T-helper 1 cell (primary cell): ENCODE measurements around the gene ZNF75A.

ENCODE experiments used
- DNase-seq, 5 donors: peaks; one replicate each; pipeline ENCODE4 v3.0.0-alpha.2; 2012 to 2020

The ZNF75A gene

DNA sequence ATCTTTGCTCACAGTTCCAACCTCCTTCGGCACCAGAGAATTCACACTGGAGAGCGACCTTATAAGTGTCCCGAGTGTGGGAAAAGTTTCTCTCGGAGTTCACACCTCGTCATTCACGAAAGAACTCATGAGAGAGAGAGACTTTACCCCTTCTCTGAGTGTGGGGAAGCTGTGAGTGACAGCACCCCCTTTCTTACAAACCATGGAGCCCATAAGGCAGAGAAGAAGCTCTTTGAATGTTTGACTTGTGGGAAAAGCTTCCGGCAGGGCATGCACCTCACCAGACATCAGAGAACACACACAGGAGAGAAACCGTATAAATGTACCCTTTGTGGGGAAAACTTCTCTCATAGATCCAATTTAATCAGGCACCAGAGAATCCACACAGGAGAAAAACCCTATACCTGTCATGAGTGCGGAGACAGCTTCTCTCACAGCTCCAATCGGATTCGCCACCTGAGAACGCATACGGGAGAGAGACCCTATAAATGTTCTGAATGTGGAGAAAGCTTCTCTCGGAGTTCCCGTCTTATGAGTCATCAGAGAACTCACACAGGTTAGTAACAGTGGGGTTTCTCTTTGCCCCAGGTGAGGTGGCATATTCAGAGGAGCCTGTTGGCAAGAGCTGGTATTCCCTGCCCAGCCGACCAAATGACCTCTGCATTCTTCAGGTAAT is 15.2 kb upstream of the ZNF75A start:
- DNase-seq: no peak

DNA sequence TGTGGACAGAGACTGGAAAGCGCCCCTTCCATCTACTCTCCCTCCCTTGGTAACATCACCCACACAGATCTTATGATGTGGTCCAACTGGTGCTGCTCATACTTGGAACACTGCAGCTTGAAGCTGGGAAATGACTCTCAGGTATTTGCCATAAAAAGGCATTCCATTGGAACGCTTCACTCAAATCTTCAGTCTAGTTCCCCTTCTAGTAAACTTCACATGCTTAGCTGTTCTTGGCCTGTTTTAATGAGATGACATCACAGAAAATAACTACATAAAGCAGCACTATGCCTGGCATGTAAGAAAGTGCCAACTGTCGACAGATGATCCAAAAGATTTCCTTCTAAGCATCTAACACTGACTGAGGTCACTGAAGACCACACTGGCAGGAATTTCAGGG is 12.7 kb upstream of the ZNF75A start:
- DNase-seq: no peak

DNA sequence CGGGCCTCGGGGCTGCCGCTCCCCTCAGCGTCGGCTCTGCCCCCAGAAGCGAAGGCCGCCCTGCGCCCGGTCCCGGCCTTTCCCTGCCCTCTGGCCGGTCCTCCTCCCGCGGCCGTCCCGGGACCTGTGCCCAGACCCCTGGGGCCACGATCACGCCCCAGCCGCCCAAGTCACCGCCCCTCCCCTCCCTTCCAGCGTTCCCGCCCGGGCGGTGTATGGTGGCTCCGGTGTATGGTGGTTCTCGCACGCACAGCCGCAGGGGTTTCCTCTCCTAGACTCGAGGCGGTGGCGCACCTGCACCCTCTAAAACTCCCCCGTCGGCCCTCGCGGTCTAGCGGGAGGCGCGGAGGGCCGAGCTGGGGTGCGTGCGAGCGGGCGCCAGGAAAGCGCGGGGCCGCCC is 10.1 kb upstream of the ZNF75A start:
- DNase-seq: no peak

DNA sequence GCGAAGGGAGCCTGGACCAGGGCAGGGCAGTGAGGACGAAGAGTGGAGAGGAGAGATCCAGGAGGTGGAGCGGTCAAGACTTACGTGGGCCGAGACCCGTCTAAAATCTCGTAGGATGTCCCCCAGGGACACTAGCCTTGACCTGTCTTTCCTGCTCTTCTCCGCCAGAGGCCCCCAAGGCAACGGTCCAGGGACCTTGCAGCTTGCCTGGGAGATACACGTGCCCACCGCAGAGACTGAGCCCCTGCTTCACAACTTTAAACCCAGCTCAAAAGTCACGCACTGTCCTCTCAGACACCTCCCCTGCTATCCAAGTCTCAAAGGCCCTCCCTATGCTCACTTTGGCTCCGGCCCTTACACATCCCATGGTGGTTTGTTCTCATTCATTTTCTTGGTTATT is 9.5 kb upstream of the ZNF75A start:
- DNase-seq: no peak

DNA sequence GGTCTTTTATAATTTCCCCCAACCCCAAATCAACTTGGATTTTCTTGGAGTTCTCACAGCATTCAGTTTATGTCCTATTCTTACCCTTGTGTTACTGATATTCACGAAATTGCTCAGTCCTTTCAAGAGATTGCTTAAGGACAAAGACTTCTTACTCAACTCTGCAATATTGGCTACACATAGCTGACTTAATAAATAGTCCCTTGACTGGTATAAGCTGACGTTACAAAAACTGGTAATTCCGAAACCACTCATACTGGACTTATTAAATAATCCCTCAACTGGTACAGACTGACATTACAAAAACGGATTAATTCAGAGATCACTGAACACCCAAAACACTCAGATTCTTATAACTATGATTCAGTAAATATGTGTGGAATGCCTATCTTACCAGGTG is 927 bp upstream of the ZNF75A start:
- DNase-seq: no peak

DNA sequence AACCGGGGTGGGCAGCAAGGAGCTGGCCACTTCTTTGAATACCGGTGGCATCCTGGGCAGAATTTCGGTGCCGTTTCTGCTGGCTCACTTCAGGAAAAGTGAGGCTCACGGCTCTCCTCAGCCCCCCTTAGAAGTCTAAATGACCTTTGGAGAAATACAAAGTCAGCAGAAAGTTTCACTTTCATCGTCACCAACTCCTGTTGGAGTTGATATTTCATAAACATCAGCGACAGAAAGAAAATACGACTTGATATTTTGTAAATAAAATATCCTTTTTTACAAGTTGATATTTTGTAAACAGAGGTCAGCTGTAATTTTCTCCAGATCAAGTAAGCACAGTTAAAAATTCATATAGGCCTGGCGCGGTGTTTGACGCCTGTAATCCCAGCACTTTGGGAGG is 781 bp downstream of the ZNF75A start:
- DNase-seq: no peak

DNA sequence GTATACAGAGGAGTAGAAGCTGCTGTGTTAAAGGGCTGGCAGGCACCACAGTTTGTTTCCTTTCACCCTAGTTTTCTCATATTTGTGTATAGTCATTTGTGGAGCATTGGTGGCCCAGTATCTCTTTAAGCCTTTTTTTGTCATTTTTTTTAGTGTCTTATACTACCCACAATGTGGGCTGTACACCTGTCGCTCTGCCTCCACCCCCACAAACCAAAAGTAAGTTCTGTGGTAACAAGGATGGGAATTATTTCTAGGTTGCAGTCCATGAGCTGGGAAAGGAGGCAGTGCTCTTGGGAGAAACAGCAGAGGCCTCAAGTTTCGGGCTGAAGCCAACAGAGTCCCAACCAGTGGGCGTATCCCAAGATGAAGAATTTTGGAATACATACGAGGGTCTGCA is 6.2 kb downstream of the ZNF75A start:
- DNase-seq: no peak

DNA sequence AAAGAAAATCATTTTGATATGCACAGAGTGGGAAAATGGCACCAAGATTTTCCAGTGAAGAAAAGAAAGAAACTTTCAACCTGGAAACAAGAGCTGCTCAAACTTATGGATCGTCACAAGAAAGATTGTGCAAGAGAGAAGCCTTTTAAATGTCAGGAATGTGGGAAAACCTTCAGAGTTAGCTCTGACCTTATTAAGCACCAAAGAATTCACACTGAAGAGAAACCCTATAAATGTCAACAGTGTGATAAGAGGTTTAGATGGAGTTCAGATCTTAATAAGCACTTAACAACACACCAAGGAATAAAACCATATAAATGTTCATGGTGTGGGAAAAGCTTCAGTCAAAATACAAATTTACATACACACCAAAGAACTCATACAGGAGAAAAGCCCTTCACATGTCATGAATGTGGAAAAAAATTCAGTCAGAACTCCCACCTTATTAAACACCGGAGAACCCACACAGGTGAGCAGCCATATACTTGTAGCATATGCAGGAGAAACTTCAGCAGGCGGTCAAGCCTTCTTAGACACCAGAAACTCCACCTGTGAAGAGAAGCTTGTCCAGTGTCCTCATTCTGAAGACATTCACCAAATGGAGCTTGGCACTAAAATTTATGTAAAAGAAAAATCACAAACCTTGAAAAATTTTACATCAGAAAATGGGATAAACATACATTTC is 12.2 kb downstream of the ZNF75A start:
- peak in 1 of 5 donors; percentile 6 for DNase-seq

DNA sequence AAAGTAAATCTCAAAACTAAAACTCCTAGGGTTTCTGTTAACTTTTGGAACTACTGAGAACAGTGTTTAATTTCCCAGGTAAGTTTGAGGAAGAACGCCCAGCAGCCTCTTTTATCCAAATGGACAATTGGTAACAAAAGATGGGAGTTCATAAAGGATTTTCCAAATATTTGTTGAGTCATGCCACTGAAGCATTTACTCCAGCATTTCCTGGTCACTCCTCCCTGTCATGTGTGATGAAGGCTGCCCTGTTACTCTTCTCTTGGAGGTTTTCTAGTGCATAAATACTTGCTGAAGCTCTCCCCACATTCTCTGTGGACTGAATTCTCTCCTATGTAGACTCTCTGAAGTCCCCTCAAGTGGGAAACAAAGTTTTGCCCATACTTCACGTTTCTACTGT is 16.5 kb downstream of the ZNF75A start:
- DNase-seq: no peak

DNA sequence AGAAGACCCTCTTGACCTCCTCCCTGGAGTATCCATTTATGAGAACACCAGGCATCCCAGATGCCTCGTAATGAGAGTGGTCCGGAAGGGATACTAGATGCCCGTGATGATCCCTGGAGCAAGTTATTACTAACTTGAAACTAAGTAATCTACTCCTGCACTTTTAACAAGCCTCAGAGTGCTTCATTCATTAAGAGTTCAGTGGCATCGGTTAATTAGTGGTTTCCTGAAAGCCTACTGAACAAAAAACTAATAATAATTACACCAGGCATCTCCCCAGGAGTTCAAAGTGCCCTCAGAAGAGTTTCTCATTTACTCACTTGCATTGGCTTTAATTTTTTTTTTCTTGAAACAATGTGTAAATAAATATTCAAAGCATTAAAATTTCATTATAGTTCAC is 22.2 kb downstream of the ZNF75A start:
- DNase-seq: no peak

DNA sequence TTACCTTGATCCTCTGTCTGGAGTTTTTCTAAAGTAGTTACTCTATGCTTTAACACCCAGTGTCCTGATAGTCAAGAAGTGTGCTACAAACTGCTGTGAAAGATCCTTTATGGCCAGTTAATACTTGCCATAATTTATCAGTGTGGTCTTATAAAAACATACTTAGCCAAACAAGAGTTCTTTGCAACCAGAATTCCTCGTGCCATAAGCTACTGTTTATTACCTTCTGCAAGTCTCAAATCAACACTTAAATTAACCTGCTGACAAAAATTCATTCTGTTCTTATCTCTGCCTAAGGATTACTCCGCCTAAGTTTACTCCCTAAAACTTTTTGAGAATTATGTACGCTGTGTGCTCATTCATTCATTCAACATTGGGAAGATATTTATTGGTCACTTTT is 22.8 kb downstream of the ZNF75A start:
- DNase-seq: no peak

DNA sequence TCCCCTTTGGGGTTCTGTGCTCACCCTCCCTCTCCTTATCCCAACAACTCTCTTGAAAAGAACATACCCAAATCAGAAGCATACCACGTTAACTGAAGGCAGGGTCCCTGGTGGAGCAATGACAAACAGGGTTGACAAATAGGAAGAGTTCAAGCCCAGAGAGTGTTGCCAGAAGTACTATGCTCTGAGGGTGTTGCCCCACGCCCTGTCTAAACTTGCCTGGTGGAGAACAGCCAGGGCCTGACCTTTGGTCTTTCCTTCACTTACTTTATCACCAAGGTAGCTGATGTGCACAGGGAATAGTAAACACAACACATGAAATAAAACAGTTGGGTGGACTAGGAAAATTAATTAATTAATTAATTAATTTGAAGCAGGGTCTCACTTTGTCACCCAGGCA is 23.3 kb downstream of the ZNF75A start:
- no peak for DNase-seq

DNA sequence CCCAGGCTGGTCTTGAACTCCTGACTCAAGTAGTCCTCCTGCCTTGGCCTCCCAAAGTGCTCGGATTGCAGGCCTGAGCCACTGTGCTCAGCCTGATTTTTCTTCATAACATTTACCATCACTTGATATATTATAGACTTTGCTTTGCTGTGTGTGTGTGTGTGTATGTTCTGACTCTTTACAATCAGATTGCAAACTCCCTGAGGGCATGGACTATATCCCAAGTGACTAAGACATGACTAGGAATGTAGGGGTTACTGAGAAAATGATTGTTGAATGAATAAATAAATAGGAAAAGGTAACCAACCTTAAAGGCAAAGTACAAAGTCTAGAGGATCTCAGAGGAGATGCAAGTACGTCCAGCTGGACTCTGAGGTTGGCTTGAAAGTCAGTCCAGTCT is 40.7 kb downstream of the ZNF75A start:
- no peak for DNase-seq

DNA sequence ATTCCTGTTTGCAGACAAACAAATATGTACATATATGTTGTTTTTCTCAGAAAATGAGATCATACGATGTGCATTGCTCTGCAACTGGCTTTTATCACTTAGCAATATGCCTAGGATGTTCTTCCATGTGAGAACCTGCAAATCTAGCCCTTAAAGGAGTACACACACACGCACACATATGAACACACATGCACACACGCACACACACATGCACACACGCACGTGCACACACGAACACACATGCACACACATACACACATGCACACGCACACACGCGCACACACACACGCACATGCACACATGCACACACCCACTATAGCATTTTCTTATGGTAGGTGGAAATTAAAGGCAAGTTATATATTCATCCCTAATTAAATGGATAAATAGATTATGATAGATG is 42.3 kb downstream of the ZNF75A start:
- no peak for DNase-seq

DNA sequence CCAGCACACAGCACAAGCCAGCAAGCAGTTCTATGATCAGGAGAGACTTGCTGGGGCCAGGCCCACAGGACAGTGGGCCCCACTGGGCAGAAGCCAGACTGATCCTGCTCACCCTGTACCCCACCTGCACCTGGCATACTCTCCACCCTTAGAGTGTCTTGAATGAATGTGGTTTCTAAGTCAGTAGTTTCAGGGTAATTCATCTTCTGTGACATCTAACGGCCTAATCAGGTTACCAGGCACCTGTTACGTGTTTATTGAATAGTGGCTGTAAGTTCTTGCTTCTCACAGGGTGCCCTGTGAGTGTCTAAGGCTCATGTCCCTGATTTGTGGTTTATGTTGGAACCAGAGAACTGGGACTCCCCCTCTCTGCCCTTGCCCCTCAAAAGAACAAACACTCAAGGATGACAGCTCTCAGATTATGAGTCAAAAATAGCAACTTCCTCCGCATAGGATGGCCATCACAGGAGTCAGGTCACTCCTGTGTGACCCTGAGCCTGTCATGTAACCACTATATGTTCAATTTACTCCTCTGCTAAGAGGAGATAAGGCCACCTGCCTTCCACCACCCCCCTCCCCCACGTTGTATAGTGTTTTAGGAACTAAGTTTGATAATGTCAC is 43.4 kb downstream of the ZNF75A start:
- DNase-seq: no peak

DNA sequence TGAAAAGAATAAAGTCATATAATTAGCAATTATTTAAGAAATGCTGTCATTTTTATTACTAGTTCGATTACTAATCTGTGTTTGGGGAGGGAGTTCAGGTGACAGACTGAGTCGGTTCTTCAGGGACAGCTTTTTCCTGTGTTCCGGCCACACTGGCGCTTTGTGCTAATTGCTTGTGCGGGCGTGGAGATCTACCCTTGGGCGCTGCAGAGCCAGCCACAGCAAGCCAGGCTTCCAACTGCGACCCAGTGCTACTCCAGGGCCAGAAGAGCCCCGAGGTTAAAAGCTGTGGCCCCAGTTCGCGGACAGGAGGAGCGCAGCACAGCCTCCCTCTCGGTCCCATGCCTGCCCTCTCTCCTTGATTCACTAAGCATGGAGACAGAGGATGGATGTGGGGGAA is 43.9 kb downstream of the ZNF75A start:
- no peak for DNase-seq

DNA sequence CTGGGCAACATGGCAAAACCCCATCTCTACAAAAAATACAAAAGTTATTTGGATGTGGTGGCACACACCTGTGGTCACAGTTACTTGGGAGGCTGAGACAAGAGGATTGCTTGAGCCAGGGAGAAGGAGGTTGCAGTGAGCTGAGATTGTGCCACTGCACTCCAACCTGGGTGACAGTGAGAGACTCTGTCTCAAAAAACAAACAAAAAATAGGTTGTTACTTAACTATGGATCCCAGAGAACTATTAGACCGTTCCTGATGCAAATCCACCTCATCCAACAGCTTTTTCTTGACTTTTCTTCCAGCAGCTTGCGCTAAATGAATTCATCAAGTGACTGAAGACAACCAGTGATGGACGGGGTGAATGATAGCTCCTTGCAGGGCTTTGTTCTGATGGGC is 50.3 kb downstream of the ZNF75A start, which contains the start of gene OR2C1:
OR2C1 (plus strand) TSS at position 301 of the 400 bp plus-strand sequence; CDS start at position 353, 52 bp downstream.
- no peak for DNase-seq

DNA sequence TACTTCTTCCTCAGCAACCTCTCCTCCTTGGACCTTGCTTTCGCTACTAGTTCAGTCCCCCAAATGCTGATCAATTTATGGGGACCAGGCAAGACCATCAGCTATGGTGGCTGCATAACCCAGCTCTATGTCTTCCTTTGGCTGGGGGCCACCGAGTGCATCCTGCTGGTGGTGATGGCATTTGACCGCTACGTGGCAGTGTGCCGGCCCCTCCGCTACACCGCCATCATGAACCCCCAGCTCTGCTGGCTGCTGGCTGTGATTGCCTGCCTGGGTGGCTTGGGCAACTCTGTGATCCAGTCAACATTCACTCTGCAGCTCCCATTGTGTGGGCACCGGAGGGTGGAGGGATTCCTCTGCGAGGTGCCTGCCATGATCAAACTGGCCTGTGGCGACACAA is 50.8 kb downstream of the ZNF75A start:
- DNase-seq: no peak

DNA sequence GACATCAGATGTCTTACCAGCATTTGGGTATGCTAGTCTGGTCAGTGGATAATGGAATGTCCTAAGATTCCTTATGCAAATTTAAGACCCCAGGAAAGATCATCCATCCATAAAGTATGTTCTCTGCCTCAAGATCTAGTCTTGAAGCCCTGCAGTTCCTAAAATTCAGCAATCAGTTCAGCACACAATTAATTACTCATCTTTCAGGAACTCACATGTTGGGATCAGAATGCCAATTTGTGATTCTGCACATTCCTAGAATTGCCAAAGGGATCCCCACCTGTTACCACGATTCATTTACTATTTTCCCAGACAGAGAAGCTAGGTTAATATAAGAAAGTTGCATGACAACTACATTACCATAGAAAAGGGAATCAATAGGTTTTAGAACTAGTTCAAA is 53.6 kb downstream of the ZNF75A start:
- DNase-seq: no peak

DNA sequence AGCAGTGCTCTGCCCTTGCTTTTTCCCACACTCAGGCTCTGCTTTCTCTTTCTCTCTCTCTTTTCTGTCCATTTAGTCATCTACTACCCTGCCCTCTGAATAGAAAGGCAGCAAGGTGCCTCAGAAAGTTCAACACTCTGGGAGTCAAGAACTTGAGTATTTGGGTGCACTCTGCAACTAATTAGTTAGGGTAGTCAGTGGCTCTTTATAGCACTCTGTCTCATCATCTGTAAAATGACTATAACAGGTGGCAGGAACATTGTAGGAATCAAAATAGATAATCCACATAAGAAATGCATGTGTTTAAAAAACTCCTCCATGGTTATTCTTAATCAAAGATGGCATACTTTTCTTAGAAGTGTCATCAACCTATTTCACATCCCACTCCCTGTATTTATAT is 57.6 kb downstream of the ZNF75A start:
- DNase-seq: no peak

DNA sequence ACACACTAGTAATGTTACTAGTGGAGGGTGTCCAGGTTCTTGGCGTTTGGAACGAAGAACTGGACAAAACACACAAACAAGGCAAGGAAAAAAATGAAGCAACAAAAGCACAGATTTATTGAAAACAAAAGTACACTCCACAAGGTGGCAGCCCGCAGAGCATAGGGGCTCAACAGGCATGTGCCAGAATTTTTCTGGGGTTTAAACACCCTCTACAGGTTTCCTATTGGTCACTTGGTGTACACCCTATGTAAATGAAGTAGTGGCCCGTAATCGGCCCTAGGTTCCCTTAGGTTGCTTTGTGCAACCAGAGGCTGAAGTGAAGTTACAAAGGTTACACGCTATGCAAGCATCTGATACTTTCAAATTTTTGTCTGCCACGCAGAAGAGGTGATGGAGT is 58.5 kb downstream of the ZNF75A start:
- no peak for DNase-seq

DNA sequence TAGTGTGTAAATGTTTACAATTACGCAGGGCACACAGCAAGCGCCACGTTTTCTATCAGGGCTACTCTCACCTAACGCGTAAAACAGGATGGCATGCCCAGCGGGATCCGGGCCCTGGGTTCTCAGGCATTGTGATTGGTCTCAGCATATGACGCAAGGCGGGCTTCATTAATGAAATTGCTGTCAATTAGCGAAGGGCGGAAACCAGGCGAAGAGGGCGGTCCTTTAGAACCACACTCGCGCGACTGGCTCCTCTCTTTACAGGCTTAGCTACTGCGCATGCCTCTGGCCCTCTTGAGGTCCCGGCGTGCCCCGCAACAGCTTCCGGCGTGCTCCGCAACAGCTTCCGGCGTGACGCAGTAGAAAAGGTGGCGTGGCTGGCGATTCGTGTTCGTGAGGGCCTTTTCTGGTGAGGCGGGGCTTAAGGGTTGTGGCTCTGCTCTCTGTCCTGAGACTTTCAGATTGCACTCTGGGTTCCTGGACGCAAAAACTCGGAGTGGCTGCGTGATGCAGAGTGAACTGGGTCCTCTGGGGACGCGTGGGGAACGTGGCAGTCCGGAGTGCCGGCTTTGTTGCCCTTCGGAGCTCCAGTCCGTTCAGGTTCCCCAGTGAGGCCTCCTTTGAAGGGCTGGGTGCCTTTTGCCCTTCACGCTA is 59.6 kb downstream of the ZNF75A start:
- DNase-seq: peak; percentile 74 to 89 (median 82)
